H9 (cell line): ENCODE measurements around the gene KIF26B. TPM values are rescaled to one million over a fixed set of nuclear protein-coding genes. Genes with fewer than 3 reads are reported as not detected.

Source experiments
- DNase-seq: peaks from one replicate; pipeline ENCODE4 v3.0.0-alpha.2; 2017
- H2AFZ ChIP-seq: one replicate; pipeline ENCODE4 v1.6.1; 2013; ENCODE audit warnings: mild to moderate bottlenecking, low read length, control low read depth, moderate library complexity
- H2AK5ac ChIP-seq: 2 replicates; pipeline ENCODE4 v1.6.1; 2013; ENCODE audit warnings: low read length, control low read depth, mixed read lengths; ENCODE audit not compliant: insufficient read length
- H2BK120ac ChIP-seq: one replicate; pipeline ENCODE4 v1.6.1; 2013; ENCODE audit warnings: low read depth, mild to moderate bottlenecking, low read length, control low read depth, inconsistent platforms; ENCODE audit not compliant: poor library complexity, severe bottlenecking
- H2BK12ac ChIP-seq: 2 replicates; pipeline ENCODE4 v1.6.1; 2013; ENCODE audit warnings: low read length, control low read depth, mixed read lengths, low read depth; ENCODE audit not compliant: insufficient read length
- H2BK15ac ChIP-seq: 2 replicates; pipeline ENCODE4 v1.6.1; 2013; ENCODE audit warnings: low read depth, low read length, control low read depth
- H2BK20ac ChIP-seq: one replicate; pipeline ENCODE4 v1.6.1; 2013; ENCODE audit warnings: low read depth, mild to moderate bottlenecking, low read length, control low read depth, inconsistent platforms; ENCODE audit not compliant: poor library complexity, severe bottlenecking
- H2BK5ac ChIP-seq: 2 replicates; pipeline ENCODE4 v1.6.1; 2013; ENCODE audit warnings: low read length, control low read depth, mixed read lengths; ENCODE audit not compliant: insufficient read length
- H3K14ac ChIP-seq: 2 replicates; pipeline ENCODE4 v1.6.1; 2013; ENCODE audit warnings: low read length, control low read depth; ENCODE audit not compliant: insufficient read depth
- H3K18ac ChIP-seq: 2 replicates; pipeline ENCODE4 v1.6.1; 2013; ENCODE audit warnings: low read depth, mild to moderate bottlenecking, mixed read lengths, low read length, control low read depth; ENCODE audit not compliant: insufficient read length
- H3K23ac ChIP-seq: 2 replicates; pipeline ENCODE4 v1.6.1; 2013; ENCODE audit warnings: low read length, control low read depth, mixed read lengths, low read depth; ENCODE audit not compliant: insufficient read length
- H3K23me2 ChIP-seq: 2 replicates; pipeline ENCODE4 v1.6.1; 2013; ENCODE audit warnings: low read depth, mild to moderate bottlenecking, mixed read lengths, low read length, control low read depth; ENCODE audit not compliant: insufficient read length, poor library complexity, severe bottlenecking
- H3K27ac ChIP-seq: 2 replicates; pipeline ENCODE4 v1.5.1; 2013; ENCODE audit warnings: low read length, control low read depth, mixed read lengths, low read depth; ENCODE audit not compliant: insufficient read length
- H3K27me3 ChIP-seq: 2 replicates; pipeline ENCODE4 v1.6.1; 2013; ENCODE audit warnings: low read length, control low read depth, inconsistent platforms; ENCODE audit not compliant: insufficient read depth
- H3K4ac ChIP-seq: 2 replicates; pipeline ENCODE4 v1.6.1; 2013; ENCODE audit warnings: low read depth, mild to moderate bottlenecking, control low read depth, inconsistent platforms, low read length, moderate library complexity
- H3K4me1 ChIP-seq: 2 replicates; pipeline ENCODE4 v1.6.1; 2013; ENCODE audit warnings: low read length, control low read depth, inconsistent platforms; ENCODE audit not compliant: insufficient read depth
- H3K4me2 ChIP-seq: 2 replicates; pipeline ENCODE4 v1.6.1; 2013; ENCODE audit warnings: low read length, control low read depth, mixed read lengths; ENCODE audit not compliant: insufficient read length, insufficient read depth
- H3K56ac ChIP-seq: 2 replicates; pipeline ENCODE4 v1.6.1; 2013; ENCODE audit warnings: low read depth, mild to moderate bottlenecking, mixed read lengths, low read length, control low read depth; ENCODE audit not compliant: insufficient read length
- H3K79me1 ChIP-seq: 2 replicates; pipeline ENCODE4 v1.6.1; 2013; ENCODE audit warnings: low read depth, mild to moderate bottlenecking, moderate library complexity, low read length, control low read depth, inconsistent platforms; ENCODE audit not compliant: insufficient read depth, poor library complexity, severe bottlenecking
- H3K79me2 ChIP-seq: 2 replicates; pipeline ENCODE4 v1.6.1; 2013; ENCODE audit warnings: low read length, control low read depth, inconsistent platforms; ENCODE audit not compliant: insufficient read depth
- H3K9ac ChIP-seq: 2 replicates; pipeline ENCODE4 v1.6.1; 2013; ENCODE audit warnings: low read length, control low read depth, mixed read lengths; ENCODE audit not compliant: insufficient read length; ENCODE audit errors: extremely low read depth
- H3K9me3 ChIP-seq: one replicate; pipeline ENCODE4 v1.6.1; 2013; ENCODE audit warnings: low read depth, low read length, inconsistent platforms; ENCODE audit not compliant: control insufficient read depth
- H3T11ph ChIP-seq: one replicate; pipeline ENCODE4 v1.6.1; 2013; ENCODE audit warnings: mild to moderate bottlenecking, low read length, control low read depth, inconsistent platforms
- H4K20me1 ChIP-seq: one replicate; pipeline ENCODE4 v1.6.1; 2013; ENCODE audit not compliant: control insufficient read depth, insufficient read length, insufficient read depth
- H4K5ac ChIP-seq: 2 replicates; pipeline ENCODE4 v1.6.1; 2013; ENCODE audit warnings: low read depth, mild to moderate bottlenecking, mixed read lengths, low read length, control low read depth; ENCODE audit not compliant: insufficient read length
- H4K8ac ChIP-seq: replicated peaks from 2 replicates; pipeline ENCODE4 v1.6.1; 2013; ENCODE audit warnings: low read length, control low read depth, mixed read lengths, low read depth; ENCODE audit not compliant: insufficient read length
- H4K91ac ChIP-seq: 2 replicates; pipeline ENCODE4 v1.6.1; 2013; ENCODE audit warnings: low read depth, mild to moderate bottlenecking, moderate library complexity, mixed read lengths, low read length, control low read depth; ENCODE audit not compliant: insufficient read length
- H3K27ac Mint-ChIP-seq, 3 experiments: 2 replicates in 2 of 3; 3 replicates in 1 of 3; pipeline ENCODE4 v1.8.0; 2020 to 2021; ENCODE audit warnings: mixed read lengths in 3 of 3, mild to moderate bottlenecking in 1 of 3, moderate library complexity in 1 of 3
- H3K27me3 Mint-ChIP-seq: 2 replicates; pipeline ENCODE4 v1.8.0; 2021; ENCODE audit warnings: low read depth, mild to moderate bottlenecking, moderate library complexity, mixed read lengths
- H3K36me3 Mint-ChIP-seq, 3 experiments: 2 replicates in 2 of 3; 3 replicates in 1 of 3; pipeline ENCODE4 v1.8.0; 2020 to 2021; ENCODE audit warnings: low read depth in 3 of 3, mixed read lengths in 3 of 3; ENCODE audit not compliant: insufficient read depth in 1 of 3
- H3K4me1 Mint-ChIP-seq, 2 experiments: 2 replicates each; pipeline ENCODE4 v1.8.0; 2020; ENCODE audit warnings: mixed read lengths in 2 of 2
- H3K4me3 Mint-ChIP-seq, 2 experiments: 2 replicates in 1 of 2; 3 replicates in 1 of 2; pipeline ENCODE4 v1.8.0; 2020 to 2021; ENCODE audit warnings: mild to moderate bottlenecking in 2 of 2, mixed read lengths in 2 of 2, moderate library complexity in 1 of 2
- H3K9me3 Mint-ChIP-seq, 2 experiments: 2 replicates in 1 of 2; 3 replicates in 1 of 2; pipeline ENCODE4 v1.8.0; 2020; ENCODE audit warnings: mild to moderate bottlenecking in 2 of 2, mixed read lengths in 2 of 2, moderate library complexity in 1 of 2
- WGBS: extraction: QIAGEN DNeasy Blood & Tissue Kit; methylation state at CpG from one replicate; pipeline ENCODE4 v1.1.7; 2013; ENCODE audit warnings: missing lambda C conversion rate, low lambda C conversion rate, mixed read lengths; ENCODE audit not compliant: insufficient read length; ENCODE audit errors: extremely low coverage; 5-methylcytosine and 5-hydroxymethylcytosine counted together
- total RNA-seq: library from RNA; stranded (reverse); gene quantifications from 2 replicates; pipeline ENCODE4 v1.2.1, GENCODE V29; 2021
- TF ChIP-seq, protein P1 (sequence below): fragments of 200-600 bp; sonication (generic); conservative IDR thresholded peaks from 3 replicates; pipeline ENCODE4 v1.8.0; 2021; ENCODE audit warnings: antibody characterized with exemption, mild to moderate bottlenecking

The KIF26B gene
- total RNA-seq, 1 experiment from 2014 or later, result 0.13 TPM

- H3K14ac ChIP-seq, result no peak overlapping the region
- TF ChIP-seq, protein P1, sequence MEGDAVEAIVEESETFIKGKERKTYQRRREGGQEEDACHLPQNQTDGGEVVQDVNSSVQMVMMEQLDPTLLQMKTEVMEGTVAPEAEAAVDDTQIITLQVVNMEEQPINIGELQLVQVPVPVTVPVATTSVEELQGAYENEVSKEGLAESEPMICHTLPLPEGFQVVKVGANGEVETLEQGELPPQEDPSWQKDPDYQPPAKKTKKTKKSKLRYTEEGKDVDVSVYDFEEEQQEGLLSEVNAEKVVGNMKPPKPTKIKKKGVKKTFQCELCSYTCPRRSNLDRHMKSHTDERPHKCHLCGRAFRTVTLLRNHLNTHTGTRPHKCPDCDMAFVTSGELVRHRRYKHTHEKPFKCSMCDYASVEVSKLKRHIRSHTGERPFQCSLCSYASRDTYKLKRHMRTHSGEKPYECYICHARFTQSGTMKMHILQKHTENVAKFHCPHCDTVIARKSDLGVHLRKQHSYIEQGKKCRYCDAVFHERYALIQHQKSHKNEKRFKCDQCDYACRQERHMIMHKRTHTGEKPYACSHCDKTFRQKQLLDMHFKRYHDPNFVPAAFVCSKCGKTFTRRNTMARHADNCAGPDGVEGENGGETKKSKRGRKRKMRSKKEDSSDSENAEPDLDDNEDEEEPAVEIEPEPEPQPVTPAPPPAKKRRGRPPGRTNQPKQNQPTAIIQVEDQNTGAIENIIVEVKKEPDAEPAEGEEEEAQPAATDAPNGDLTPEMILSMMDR, result no peak
- peaks cover 2% of the 10 kb centered on the region for H3K23me2 ChIP-seq
- no peak overlapping the region for H3K4me2 ChIP-seq
- Mint-ChIP-seq H3K27ac (no peak overlapping the region), H3K9me3 (no peaks in the 10 kb centered on the region), H3K4me3 (no peak overlapping the region), H3K4me1 (peaks cover 3 to 23% of the 10 kb centered on the region in 2 experiments; a peak in 3 of 4 replicates), H3K27me3 (no peaks in the 10 kb centered on the region; the same call in 1 of the 2 replicates), H3K36me3 (no peaks in the 10 kb centered on the region)
- H2BK12ac ChIP-seq, result no peak overlapping the region
- no peaks in the 10 kb centered on the region for H4K20me1 ChIP-seq
- H3K79me1 ChIP-seq, result no peaks in the 10 kb centered on the region
- no peak overlapping the region for H3K18ac ChIP-seq
- H3K27ac ChIP-seq, result no peak overlapping the region
- no peak overlapping the region for H4K8ac ChIP-seq
- H3K79me2 ChIP-seq, result no peaks in the 10 kb centered on the region
- no peaks in the 10 kb centered on the region for H3K27me3 ChIP-seq
- H2BK5ac ChIP-seq, result no peak overlapping the region
- no peak overlapping the region for H3K23ac ChIP-seq
- H3K4me1 ChIP-seq, result no peaks in the 10 kb centered on the region
- no peak overlapping the region for H2AFZ ChIP-seq
- DNase-seq, result peak; percentile 18
- no peak overlapping the region for H4K91ac ChIP-seq
- H2BK15ac ChIP-seq, result no peak overlapping the region
- H2BK20ac ChIP-seq, result no peak overlapping the region
- no peaks in the 10 kb centered on the region for H3K9me3 ChIP-seq
- no peak overlapping the region for H2BK120ac ChIP-seq
- WGBS, result no CpG with 5 or more reads among the region's 13 CpGs
- no peak overlapping the region for H4K5ac ChIP-seq
- H3K56ac ChIP-seq, result no peak overlapping the region
- no peak overlapping the region for H3T11ph ChIP-seq
- H3K9ac ChIP-seq, result no peak overlapping the region
- H2AK5ac ChIP-seq, result no peak overlapping the region
- no peak overlapping the region for H3K4ac ChIP-seq
Measured at GRCh38 chr1:245614476-245614875, 459.7 kb downstream of the KIF26B start.
